Dendritic cell treated with granulocyte-macrophage colony-stimulating factor and Interleukin-4, amounts not matched to agents 40 ng/mL and 50 ng/mL, for 4 days (primary cell): ENCODE results near the gene TFF1.

ENCODE experiments used
- H3K27ac Mint-ChIP-seq: one replicate; pipeline ENCODE4 v1.8.0; 2022; ENCODE audit warnings: mild to moderate bottlenecking, mixed read lengths
- H3K27me3 Mint-ChIP-seq: one replicate; pipeline ENCODE4 v1.8.0; 2022; ENCODE audit warnings: mild to moderate bottlenecking, mixed read lengths
- H3K36me3 Mint-ChIP-seq: one replicate; pipeline ENCODE4 v1.8.0; 2022; ENCODE audit warnings: low read depth, mixed read lengths
- H3K4me1 Mint-ChIP-seq: one replicate; pipeline ENCODE4 v1.8.0; 2022; ENCODE audit warnings: low read depth, mixed read lengths
- H3K4me3 Mint-ChIP-seq: one replicate; pipeline ENCODE4 v1.8.0; 2022; ENCODE audit warnings: mild to moderate bottlenecking, moderate library complexity, mixed read lengths
- H3K9me3 Mint-ChIP-seq: one replicate; pipeline ENCODE4 v1.8.0; 2022; ENCODE audit warnings: mixed read lengths
- intact Hi-C: fragments of 100-400 bp; cut with micrococcal nuclease; formaldehyde crosslinking; loops from one replicate; pipeline ENCODE4 v1.15.0; 2022

The TFF1 gene

DNA sequence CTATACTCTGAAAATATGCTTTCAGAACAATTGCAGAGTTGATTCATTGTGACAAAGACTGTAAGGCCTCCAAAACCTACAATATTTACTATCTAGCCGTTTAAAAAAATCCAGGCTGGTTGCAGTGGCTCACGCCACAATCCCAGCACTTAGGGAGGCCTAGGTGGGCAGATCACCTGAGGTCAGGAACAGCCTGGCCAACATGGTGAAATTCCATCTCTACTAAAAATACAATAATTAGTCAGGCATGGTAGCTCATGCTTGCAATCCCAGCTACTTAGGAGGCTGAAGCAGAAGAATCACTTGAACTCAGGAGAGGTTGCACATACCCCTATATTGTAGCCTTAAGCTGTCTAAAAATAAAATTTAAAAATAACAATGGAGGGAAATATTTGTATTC lies 10.3 kb downstream of the TFF1 start:
- H3K27ac Mint-ChIP-seq = no peak overlapping the region
- H3K27me3 Mint-ChIP-seq = peaks cover 3% of the 10 kb centered on the region
- no peak overlapping the region for H3K4me3 Mint-ChIP-seq
- H3K36me3 Mint-ChIP-seq = no peaks in the 10 kb centered on the region
- intact Hi-C loops = no loop called here
- no peaks in the 10 kb centered on the region for H3K4me1 Mint-ChIP-seq
- peaks cover 18% of the 10 kb centered on the region for H3K9me3 Mint-ChIP-seq

DNA sequence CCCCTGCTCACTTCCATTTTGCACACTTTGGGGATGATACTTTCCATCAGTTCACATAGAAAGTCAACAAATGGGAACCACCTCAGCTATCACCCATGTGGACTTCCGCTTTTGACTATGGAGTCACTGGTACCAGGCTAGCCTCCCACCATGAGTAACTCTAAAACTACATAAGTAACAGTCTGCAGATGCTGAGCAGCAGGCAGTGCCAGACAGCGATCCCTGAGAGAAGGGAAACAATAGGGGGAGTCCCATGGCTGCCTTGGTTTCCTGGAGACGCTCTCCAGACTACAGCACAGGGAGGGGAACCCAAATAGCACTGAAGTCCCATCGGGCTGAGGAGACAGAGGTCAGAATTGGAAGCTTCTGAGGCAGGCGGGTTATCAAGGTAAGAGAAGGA lies 12.7 kb downstream of the TFF1 start:
- no peaks in the 10 kb centered on the region for H3K36me3 Mint-ChIP-seq
- no peak overlapping the region for H3K4me3 Mint-ChIP-seq
- H3K27me3 Mint-ChIP-seq = peaks cover 3% of the 10 kb centered on the region
- H3K27ac Mint-ChIP-seq = no peak overlapping the region
- intact Hi-C loops = no loop called here
- peaks cover 18% of the 10 kb centered on the region for H3K9me3 Mint-ChIP-seq
- no peaks in the 10 kb centered on the region for H3K4me1 Mint-ChIP-seq

GRCh38 chr21:42352441-42353095 lies 13.8 kb downstream of the TFF1 start:
- Mint-ChIP-seq H3K4me1 (no peaks in the 10 kb centered on the region), H3K4me3 (no peak overlapping the region), H3K27ac (no peak overlapping the region), H3K9me3 (peaks cover 18% of the 10 kb centered on the region), H3K36me3 (no peaks in the 10 kb centered on the region), H3K27me3 (peaks cover 3% of the 10 kb centered on the region)
- intact Hi-C loops = no loop called here

GRCh38 chr21:42351626-42352440 lies 14.5 kb downstream of the TFF1 start:
- H3K27ac Mint-ChIP-seq = no peak overlapping the region

GRCh38 chr21:42350927-42351426 lies 15.4 kb downstream of the TFF1 start, which contains the start of gene TFF2:
TSS of gene TFF2 (minus strand) at chr21:42350994. CDS start at chr21:42350957, 37 bp downstream.
- H3K4me3 Mint-ChIP-seq = no peak within 1 kb of the TSS
- H3K4me1 Mint-ChIP-seq = no peaks in the 10 kb centered on the region
- no peaks in the 10 kb centered on the region for H3K36me3 Mint-ChIP-seq
- no peak within 1 kb of the TSS for H3K27ac Mint-ChIP-seq
- intact Hi-C loops = no loop called here
- peaks cover 18% of the 10 kb centered on the region for H3K9me3 Mint-ChIP-seq
- H3K27me3 Mint-ChIP-seq = peaks cover 3% of the 10 kb centered on the region

More at GRCh38 chr21:42351626-42352440, 14.5 kb downstream of the TFF1 start:
- Mint-ChIP-seq H3K27me3 (peaks cover 3% of the 10 kb centered on the region), H3K4me1 (no peaks in the 10 kb centered on the region), H3K9me3 (peaks cover 18% of the 10 kb centered on the region), H3K4me3 (no peak overlapping the region), H3K36me3 (no peaks in the 10 kb centered on the region)
- intact Hi-C loops = no loop called here

DNA sequence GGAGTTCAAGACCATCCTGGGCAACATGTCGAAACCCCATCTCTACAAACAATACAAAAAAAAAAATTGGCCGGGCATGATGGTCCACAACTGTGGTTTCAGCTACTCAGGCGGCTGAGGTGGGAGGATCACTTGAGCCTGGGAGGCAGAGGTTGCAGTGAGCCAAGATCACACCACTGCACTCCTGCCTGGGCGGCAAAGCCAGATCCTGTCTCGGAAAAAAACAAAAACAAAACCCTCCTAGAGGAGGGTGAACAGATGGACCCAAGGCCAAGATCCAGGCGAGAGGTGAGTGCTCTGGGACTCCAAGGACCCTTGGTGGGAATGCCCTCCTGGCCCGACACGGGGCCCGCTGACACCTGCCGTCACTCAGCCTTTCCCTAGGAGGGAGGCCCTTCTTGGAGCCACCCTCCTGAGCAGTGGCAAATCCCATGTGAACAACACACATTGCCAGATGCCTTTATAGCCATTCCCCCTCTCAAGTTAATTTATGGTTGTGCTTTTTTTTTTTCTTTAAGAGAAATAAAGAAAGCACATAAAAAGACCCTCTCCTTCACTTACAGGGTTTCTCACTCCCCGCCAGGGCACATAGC lies 15.9 kb downstream of the TFF1 start:
- Mint-ChIP-seq H3K27me3 (peaks cover 3% of the 10 kb centered on the region), H3K27ac (no peak overlapping the region), H3K36me3 (no peaks in the 10 kb centered on the region)

GRCh38 chr21:42349420-42350317 lies 16.7 kb downstream of the TFF1 start:
- H3K4me1 Mint-ChIP-seq = no peaks in the 10 kb centered on the region
- intact Hi-C loops = no loop called here

More for the DNA sequence above, 15.9 kb downstream of the TFF1 start:
- H3K9me3 Mint-ChIP-seq = peaks cover 18% of the 10 kb centered on the region
- no peaks in the 10 kb centered on the region for H3K4me1 Mint-ChIP-seq
- no peak overlapping the region for H3K4me3 Mint-ChIP-seq
- intact Hi-C loops = no loop called here

DNA sequence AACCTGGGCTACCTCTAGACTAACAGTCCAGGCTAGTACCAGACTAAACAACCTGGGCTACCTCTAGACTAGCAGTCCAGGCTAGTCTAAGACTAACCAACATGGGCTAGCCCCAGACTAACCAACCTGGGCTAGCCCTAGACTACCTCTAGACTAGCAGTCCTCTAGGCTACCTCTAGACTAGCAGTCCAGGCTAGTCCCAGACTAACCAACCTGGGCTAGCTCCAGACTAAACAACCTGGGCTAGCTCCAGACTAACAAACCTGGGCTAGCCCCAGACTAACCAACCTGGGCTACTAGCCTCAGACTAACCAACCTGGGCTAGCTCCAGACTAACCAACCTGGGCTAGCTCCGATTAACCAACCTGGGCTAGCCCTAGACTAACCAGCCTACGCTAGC lies 17.6 kb downstream of the TFF1 start:
- Mint-ChIP-seq H3K4me1 (no peaks in the 10 kb centered on the region), H3K27ac (no peak overlapping the region), H3K36me3 (no peaks in the 10 kb centered on the region), H3K27me3 (peaks cover 3% of the 10 kb centered on the region), H3K9me3 (peaks cover 7% of the 10 kb centered on the region), H3K4me3 (no peak overlapping the region)
- intact Hi-C loops = no loop called here

More at GRCh38 chr21:42349420-42350317, 16.7 kb downstream of the TFF1 start:
- Mint-ChIP-seq H3K27me3 (peaks cover 3% of the 10 kb centered on the region), H3K4me3 (no peak overlapping the region), H3K9me3 (peaks cover 11% of the 10 kb centered on the region), H3K36me3 (no peaks in the 10 kb centered on the region), H3K27ac (no peak overlapping the region)

GRCh38 chr21:42347601-42348327 lies 18.6 kb downstream of the TFF1 start:
- intact Hi-C loops = no loop called here
- no peak overlapping the region for H3K4me3 Mint-ChIP-seq
- no peak overlapping the region for H3K27ac Mint-ChIP-seq
- H3K36me3 Mint-ChIP-seq = no peaks in the 10 kb centered on the region
- H3K27me3 Mint-ChIP-seq = no peaks in the 10 kb centered on the region
- no peaks in the 10 kb centered on the region for H3K4me1 Mint-ChIP-seq
- no peaks in the 10 kb centered on the region for H3K9me3 Mint-ChIP-seq

- intact Hi-C loops = no loop called here
- no peaks in the 10 kb centered on the region for H3K27me3 Mint-ChIP-seq
Measured at GRCh38 chr21:42346866-42347600, 19.3 kb downstream of the TFF1 start.

DNA sequence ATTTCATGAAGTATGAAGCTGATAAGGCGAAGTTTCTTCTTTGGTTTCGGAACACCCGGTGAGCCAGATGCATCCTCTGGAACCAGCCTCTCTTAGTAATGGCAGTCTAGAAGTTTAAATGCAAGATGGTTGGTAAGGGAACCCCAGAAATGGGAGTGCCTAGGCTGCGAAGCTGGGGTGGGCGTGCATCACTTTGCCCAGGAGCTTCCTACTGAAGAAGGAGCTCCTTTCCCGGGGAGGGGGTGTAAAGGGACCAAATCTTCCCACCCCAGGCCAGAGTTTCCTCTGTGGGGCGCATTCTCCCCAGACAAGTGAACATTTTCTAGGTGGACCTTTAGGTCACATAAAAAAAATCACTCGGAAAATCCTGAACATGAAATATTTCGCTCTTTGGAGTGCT lies 19.9 kb downstream of the TFF1 start:
- Mint-ChIP-seq H3K4me1 (no peaks in the 10 kb centered on the region), H3K27ac (no peak overlapping the region), H3K36me3 (no peaks in the 10 kb centered on the region), H3K4me3 (no peak overlapping the region), H3K27me3 (no peaks in the 10 kb centered on the region), H3K9me3 (no peaks in the 10 kb centered on the region)
- intact Hi-C loops = no loop called here

More at GRCh38 chr21:42346866-42347600, 19.3 kb downstream of the TFF1 start:
- H3K27ac Mint-ChIP-seq = no peak overlapping the region
- H3K36me3 Mint-ChIP-seq = no peaks in the 10 kb centered on the region
- H3K4me1 Mint-ChIP-seq = no peaks in the 10 kb centered on the region
- no peak overlapping the region for H3K4me3 Mint-ChIP-seq
- H3K9me3 Mint-ChIP-seq = no peaks in the 10 kb centered on the region

DNA sequence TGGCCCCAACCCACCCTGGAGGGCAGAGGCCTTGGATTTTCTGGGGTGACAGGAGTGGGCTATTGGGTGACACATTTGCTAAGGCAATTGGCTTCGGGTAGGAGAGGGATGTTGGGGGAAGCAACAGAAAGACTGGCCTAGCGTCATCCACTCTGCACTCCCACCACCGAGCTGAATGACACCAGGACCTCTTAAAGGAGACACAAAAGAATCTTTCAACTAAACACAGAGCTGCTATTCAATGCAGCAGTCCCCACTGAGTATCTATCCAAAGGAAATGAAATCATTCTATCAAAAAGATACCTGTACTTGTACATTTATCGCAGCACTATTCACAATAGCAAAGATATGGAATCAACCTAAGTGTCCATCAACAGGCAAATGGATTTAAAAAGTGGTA lies 21.7 kb downstream of the TFF1 start:
- intact Hi-C loops = no loop called here
- Mint-ChIP-seq H3K4me3 (no peak overlapping the region), H3K4me1 (no peaks in the 10 kb centered on the region), H3K9me3 (no peaks in the 10 kb centered on the region), H3K27ac (no peak overlapping the region), H3K27me3 (no peaks in the 10 kb centered on the region), H3K36me3 (no peaks in the 10 kb centered on the region)
